GM19467 (cell line): ENCODE results near the gene PSG11.
"Not testable (repeated sequence)": the region's sequence is repeated elsewhere in the genome, so short reads cannot be mapped to it uniquely, and the experiment has no call there.

Experiments used
- ATAC-seq: cut with Tn5 transposase; IDR thresholded peaks from one replicate; pipeline ENCODE4 v1.9.1; 2021; ENCODE audit warnings: mild to moderate bottlenecking, moderate library complexity; ENCODE audit not compliant: unreplicated experiment

Gene PSG11

DNA sequence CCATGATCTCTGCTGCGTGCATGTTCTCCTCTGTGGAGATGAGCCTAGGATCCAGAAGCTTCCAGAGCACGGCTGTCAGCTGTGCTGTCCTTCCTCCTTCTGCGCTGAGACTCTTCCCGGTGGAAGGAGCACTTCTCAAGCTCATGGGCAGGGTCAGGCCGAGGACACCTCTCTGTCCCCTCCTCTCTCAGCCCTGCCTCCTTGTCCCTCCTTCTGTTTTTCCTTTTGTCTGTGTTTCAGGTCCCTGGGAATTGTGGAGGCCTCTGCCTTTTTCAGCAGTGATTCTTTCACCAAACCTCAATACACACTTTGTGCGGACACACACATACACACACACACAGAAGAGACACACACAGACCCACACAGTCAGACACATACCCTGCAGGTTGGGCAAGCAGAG is at the start of gene PSG11:
TSS of gene PSG11 (minus strand) at position 101 of the 400 bp plus-strand sequence. CDS start at position 4, 97 bp downstream.
- not testable (repeated sequence) for ATAC-seq

- ATAC-seq = not testable (repeated sequence)
Measured at GRCh38 chr19:43062418-43062817, 36.1 kb upstream of the PSG11 start.

GRCh38 chr19:43061326-43061725 is 35.1 kb upstream of the PSG11 start:
- ATAC-seq = not testable (repeated sequence)

- not testable (repeated sequence) for ATAC-seq
Measured at GRCh38 chr19:43060254-43060653, 34.0 kb upstream of the PSG11 start.

DNA sequence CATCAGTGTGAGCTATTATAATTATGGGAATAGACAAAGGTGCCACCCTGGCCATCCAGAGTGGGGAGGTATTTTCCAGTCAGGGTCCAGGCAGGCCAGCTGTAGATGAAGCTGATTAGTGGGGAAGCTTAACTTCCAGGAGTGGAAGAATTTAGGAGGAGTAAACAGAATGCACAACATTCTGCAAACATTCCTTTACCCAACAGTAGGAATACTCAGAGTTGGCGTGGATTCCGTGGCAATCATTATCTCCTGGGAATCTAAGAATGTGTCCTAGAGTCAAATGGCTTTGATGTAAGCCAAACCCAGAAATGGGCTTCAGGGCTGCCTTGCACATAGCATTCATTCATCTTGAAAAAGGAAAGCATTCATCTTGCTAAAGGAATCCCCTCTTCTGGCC is 33.2 kb upstream of the PSG11 start:
- not testable (repeated sequence) for ATAC-seq

DNA sequence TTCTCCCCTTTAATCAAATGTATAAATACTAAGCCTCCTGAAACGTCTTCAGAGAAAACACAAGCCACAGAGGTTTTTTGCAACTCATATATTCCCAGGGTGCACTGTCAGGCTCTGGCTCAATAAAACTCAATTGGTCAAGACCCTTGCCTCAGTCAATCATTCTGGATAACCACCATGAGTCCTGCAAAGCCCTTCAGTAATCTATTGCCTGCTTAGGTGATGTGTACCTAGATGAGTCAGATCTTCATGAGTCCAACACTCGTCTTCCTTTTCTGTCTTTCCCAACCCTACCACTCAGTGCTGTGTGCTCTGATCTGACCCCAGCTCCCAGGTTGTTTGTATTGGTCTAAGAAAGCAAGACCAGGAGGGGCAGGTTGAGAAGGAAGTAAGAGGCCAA is 32.2 kb upstream of the PSG11 start:
- not testable (repeated sequence) for ATAC-seq

- not testable (repeated sequence) for ATAC-seq
Measured at GRCh38 chr19:43047966-43048365, 21.7 kb upstream of the PSG11 start.

- ATAC-seq = not testable (repeated sequence)
Measured at GRCh38 chr19:43046578-43046977, 20.3 kb upstream of the PSG11 start.

DNA sequence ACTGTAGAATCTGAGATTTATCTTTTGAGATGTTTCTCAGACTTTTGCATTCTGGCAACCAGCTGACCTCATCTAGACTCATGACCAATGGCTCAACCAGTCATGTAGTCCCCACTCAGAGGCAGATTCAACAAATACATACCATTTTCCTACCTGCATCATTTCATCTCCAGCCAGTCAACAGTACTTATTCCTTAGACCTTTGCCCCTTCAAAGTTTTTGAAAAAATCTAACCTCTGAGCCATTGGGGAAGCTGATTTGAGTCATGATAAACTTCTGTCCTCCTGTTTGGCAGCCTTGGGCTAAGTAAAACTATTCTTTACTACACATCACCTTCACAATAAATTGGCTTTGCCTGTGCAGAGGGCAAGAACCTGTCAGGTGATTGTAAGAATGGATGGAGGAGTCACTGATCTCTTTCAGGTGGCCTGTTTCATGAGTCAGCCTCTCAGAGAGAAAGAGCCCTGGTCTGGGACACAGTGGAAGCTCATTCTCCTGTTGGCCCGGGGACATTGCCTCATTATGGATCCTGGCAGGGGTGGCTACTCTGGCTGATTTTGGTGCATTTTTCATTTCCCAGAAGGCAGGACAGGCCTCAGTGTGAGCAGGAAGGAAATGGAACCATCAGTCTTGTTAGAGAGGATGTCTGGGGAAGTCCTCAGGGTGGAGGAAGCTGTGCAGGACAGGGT is 17.4 kb upstream of the PSG11 start:
- ATAC-seq = not testable (repeated sequence)

- not testable (repeated sequence) for ATAC-seq
Measured at GRCh38 chr19:43031645-43032044, 5.4 kb upstream of the PSG11 start.

GRCh38 chr19:43028866-43029265 is 2.6 kb upstream of the PSG11 start:
- no peak for ATAC-seq

DNA sequence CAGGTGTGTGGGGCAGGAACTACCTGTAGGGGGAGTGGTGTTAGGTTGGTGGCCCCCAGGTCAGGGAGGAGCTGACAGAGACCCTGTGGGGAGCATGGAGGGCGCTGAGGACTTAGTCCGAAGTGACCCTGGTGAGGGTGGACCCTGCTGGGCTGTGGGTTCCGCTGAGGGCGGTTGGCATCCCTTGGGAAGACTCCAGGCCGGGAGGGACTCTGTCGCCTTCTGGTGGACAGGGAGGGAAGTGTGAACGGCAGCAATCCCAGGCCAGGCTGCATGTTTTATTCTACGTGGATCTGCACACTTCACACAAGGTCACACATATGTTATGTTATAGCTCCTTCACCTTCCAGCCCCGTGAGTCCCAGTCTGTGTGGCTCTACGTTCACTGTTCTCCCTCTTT is 1.7 kb upstream of the PSG11 start:
- ATAC-seq = not testable (repeated sequence)

GRCh38 chr19:43027061-43027460 is 792 bp upstream of the PSG11 start:
- ATAC-seq = not testable (repeated sequence)

GRCh38 chr19:43022098-43022497 is 4.2 kb downstream of the PSG11 start:
- not testable (repeated sequence) for ATAC-seq

DNA sequence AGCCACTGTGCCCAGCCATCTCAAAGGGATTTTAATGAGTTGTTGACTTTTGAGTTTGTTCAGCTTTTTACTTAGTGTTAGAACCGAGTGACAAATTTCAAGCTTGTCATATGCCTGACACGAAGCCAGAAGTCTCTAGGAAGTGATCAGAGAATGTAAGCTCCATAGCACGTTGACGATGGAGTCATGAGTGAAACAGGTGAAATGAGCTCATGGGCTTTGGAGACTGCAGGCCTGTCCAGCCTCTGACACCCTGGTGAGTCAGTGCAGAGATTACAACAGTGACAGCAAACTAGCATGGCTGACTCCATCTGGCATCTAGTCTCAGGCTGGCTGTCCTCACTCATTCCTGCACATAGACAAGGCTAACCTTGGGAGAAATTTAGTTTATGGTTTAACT is 4.6 kb downstream of the PSG11 start:
- not testable (repeated sequence) for ATAC-seq

DNA sequence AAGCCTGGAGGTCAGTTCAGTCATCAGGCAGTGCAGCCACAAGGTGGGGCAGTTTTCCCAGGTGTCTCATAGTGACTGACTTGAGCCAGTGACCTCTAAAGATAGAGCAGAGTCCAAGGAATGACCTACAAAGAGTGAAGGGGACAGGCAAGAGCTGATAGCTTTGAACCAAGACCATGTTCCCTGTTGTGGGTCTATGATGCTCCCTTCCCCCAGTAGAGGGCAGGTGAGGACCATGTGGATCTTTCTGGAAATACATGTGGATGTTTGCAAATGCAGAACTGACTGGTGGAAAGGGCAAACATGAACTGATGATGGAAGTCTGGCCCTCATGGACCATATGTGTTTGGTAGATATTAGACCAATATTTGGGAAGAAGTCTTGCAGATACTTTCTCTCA is 6.7 kb downstream of the PSG11 start:
- not testable (repeated sequence) for ATAC-seq

DNA sequence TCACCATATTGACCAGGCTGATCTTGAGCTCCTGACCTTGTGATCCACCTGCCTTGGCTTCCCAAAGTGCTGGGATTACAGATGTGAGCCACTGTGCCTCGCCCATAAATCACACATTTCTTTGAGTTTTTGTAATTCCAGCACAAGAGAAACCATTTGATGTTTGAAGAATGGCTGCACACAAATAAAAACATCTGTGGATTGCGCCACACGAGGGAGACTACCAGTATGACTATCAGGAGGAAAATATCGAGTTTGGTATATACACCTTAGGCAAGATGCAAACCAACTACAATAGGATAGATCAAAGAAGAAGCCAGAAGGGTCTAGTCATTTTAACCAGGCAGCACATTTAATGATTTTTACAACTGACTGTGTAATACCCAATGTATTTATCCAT is 20.4 kb downstream of the PSG11 start:
- not testable (repeated sequence) for ATAC-seq

DNA sequence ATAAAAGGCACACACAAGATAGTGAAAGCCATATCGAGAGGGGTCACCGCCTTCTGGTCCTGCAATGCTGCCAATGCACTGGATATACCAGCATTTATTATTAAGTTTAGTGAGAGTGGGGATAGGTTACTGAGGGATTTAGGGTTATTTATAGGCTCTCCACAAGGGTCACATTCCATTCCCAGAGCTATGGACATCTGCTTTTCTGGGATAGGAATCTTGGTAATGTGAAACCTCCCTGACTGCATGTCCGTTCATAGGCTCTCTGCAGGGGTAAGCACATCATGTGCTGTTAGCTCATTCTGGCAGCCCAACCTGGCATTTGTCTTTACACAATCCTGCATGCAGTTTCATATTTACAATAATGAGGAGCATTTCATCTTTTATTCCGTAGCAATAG is 21.4 kb downstream of the PSG11 start:
- not testable (repeated sequence) for ATAC-seq

GRCh38 chr19:43003634-43004033 is 22.6 kb downstream of the PSG11 start:
- not testable (repeated sequence) for ATAC-seq

DNA sequence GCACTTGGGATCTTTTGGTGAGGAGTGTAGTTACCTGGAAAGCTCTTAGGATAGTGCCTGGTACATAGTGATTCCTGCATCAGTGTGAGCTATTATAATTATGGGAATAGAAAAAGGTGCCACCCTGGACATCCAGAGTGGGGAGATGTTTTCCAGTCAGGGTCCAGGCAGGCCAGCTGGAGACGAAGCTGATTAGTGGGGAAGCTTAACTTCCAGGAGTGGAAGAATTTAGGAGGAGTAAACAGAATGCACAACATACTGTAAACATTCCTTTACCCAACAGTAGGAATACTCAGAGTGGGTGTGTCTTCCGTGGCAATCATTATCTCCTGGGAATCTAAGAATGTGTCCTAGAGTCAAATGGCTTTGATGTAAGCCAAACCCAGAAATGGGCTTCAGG is 23.3 kb downstream of the PSG11 start:
- not testable (repeated sequence) for ATAC-seq

DNA sequence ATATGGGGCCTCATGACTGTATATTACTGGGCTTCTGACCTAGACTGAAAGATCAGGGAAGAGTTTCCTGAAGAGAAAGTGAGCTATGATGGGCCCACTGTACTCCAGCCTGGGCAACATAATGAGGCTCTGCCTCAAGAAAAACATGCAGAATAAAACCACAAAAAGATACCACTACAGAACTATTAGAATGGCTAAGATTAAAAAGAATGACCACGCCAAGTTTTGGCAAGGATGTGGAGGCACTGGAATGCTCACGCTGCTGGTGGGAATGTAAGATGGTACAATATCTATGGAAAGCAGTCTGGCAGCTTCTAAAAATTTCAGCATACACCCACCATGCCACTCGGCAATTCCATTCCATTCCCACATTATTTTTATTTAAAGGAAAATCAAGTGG is 30.1 kb downstream of the PSG11 start:
- ATAC-seq = not testable (repeated sequence)

DNA sequence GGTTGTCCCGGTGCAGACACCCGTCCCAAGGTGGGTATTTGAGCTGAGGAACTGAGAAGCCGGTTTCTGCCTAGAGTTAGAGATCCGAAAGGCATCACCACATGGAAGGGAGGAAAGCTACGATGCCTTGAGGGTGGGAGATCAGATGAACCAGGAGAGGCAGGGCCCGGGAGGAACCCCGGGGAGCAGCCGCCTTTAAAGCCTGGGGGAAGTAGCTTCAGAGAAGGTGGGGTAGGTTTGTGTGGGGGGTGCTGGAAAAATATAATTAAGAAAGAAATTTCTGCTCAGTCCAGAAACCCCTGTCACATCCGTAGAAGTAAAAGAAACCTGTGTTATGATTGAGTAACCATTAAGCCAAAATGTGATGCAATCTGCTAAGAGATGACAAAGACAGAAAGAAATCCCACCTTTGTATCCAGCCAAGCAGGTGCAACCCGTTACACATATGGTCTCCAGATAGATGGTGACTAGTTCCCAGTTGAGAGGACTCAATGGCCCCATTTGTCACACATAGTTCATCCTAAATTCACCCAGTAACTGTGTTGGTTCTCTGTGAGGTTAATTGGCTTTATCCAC is 34.2 kb downstream of the PSG11 start:
- not testable (repeated sequence) for ATAC-seq
